OCI-LY1 (cell line): ENCODE results near the gene LINGO1.

Experiments used
- H2AFZ ChIP-seq: fragments of 200-600 bp; sonication (generic), shearing (Covaris generic); 2 replicates; pipeline ENCODE4 v1.6.0; 2014; ENCODE audit warnings: antibody characterized with exemption, mild to moderate bottlenecking, low read length
- H3F3A ChIP-seq: fragments of 200-600 bp; sonication (generic), shearing (Covaris generic); 2 replicates; pipeline ENCODE4 v1.6.0; 2014; ENCODE audit warnings: mild to moderate bottlenecking, antibody characterized with exemption, low read length, moderate library complexity; ENCODE audit not compliant: insufficient read depth
- H3K27ac ChIP-seq: fragments of 200-600 bp; sonication (generic); 2 replicates; pipeline ENCODE4 v1.5.1; 2014; ENCODE audit warnings: low read length, mixed run types, mild to moderate bottlenecking, low read depth; ENCODE audit not compliant: poor library complexity, severe bottlenecking
- H3K27me3 ChIP-seq: fragments of 200-600 bp; sonication (generic); 2 replicates; pipeline ENCODE4 v1.6.0; 2014; ENCODE audit warnings: antibody characterized with exemption, mild to moderate bottlenecking, low read length, moderate library complexity; ENCODE audit not compliant: insufficient read depth
- H3K36me3 ChIP-seq: fragments of 200-600 bp; sonication (generic); 2 replicates; pipeline ENCODE4 v1.6.1; 2014; ENCODE audit warnings: mild to moderate bottlenecking, antibody characterized with exemption, low read length, moderate library complexity, mixed read lengths; ENCODE audit not compliant: insufficient read depth
- H3K4me1 ChIP-seq: fragments of 200-600 bp; sonication (generic); 2 replicates; pipeline ENCODE4 v1.5.1; 2014; ENCODE audit warnings: mild to moderate bottlenecking, low read length, moderate library complexity; ENCODE audit not compliant: insufficient read depth, severe bottlenecking
- H3K4me2 ChIP-seq: fragments of 200-600 bp; sonication (generic), shearing (Covaris generic); 2 replicates; pipeline ENCODE4 v1.6.1; 2014; ENCODE audit warnings: low read length
- H3K4me3 ChIP-seq: fragments of 200-600 bp; sonication (generic); 2 replicates; pipeline ENCODE4 v1.5.1; 2014; ENCODE audit warnings: low read length, low read depth, mild to moderate bottlenecking, mixed read lengths; ENCODE audit not compliant: poor library complexity, severe bottlenecking
- H3K79me2 ChIP-seq: fragments of 200-600 bp; shearing (Covaris generic); 2 replicates; pipeline ENCODE4 v1.6.1; 2016; ENCODE audit warnings: mixed run types, low read length, mixed read lengths; ENCODE audit not compliant: insufficient read depth
- H3K9ac ChIP-seq: fragments of 200-600 bp; sonication (generic), shearing (Covaris generic); 2 replicates; pipeline ENCODE4 v1.6.1; 2014; ENCODE audit warnings: mild to moderate bottlenecking, low read length, mixed read lengths
- H3K9me2 ChIP-seq: fragments of 200-600 bp; sonication (generic), shearing (Covaris generic); 2 replicates; pipeline ENCODE4 v1.6.1; 2014; ENCODE audit warnings: low read depth, mild to moderate bottlenecking, low read length, mixed read lengths
- H3K9me3 ChIP-seq: fragments of 200-600 bp; shearing (Covaris generic); 2 replicates; pipeline ENCODE4 v1.6.1; 2014; ENCODE audit warnings: low read length, mixed read lengths
- H4K20me1 ChIP-seq: fragments of 200-600 bp; sonication (generic), shearing (Covaris generic); 2 replicates; pipeline ENCODE4 v1.6.0; 2016; ENCODE audit warnings: mild to moderate bottlenecking, low read length; ENCODE audit not compliant: insufficient read depth
- EZH2 ChIP-seq: fragments of 200-600 bp; sonication (generic), shearing (Covaris generic); IDR thresholded peaks from 2 replicates; pipeline ENCODE4 v1.8.0; 2017; ENCODE audit warnings: borderline replicate concordance, mixed run types, mild to moderate bottlenecking, antibody characterized with exemption, low read length, moderate library complexity, mixed read lengths
- TF ChIP-seq, protein P1 (sequence below): fragments of 200-600 bp; sonication (generic), shearing (Covaris generic); IDR thresholded peaks from 2 replicates; pipeline ENCODE4 v1.5.1; 2017; ENCODE audit warnings: mild to moderate bottlenecking, antibody characterized with exemption, low read length, moderate library complexity, mixed read lengths

The LINGO1 gene

DNA sequence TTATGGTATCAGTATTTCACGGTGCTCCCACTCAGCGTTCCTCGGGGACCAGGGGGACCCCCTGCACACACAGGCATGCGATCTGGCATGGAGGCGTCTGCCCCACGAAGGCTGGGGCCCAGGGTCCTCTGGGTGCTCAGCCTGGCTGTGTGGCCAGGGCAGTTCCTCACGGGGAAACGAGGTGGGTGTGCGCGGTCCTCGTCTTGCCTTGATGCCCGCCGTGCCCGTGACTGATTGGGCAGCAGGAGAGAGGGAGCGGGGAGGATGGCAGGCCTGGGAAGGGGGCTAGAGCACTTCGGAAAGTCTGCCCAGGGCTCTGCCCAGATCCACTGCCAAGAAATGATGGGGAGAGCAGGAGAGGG, 10.9 kb downstream of the LINGO1 start:
- Histone ChIP-seq H4K20me1 (no peaks in the 10 kb centered on the region), H3K9me3 (no peaks in the 10 kb centered on the region), H3K36me3 (no peaks in the 10 kb centered on the region), H3K79me2 (no peaks in the 10 kb centered on the region), H3K4me1 (no peaks in the 10 kb centered on the region), H3K27me3 (no peaks in the 10 kb centered on the region), H3K4me2 (no peak overlapping the region), H3K9ac (no peak overlapping the region), H3F3A (no peaks in the 10 kb centered on the region), H2AFZ (no peak overlapping the region), H3K27ac (no peak overlapping the region), H3K4me3 (no peak overlapping the region), H3K9me2 (no peaks in the 10 kb centered on the region)
- no peak for TF ChIP-seq EZH2
- TF ChIP-seq, protein P1, sequence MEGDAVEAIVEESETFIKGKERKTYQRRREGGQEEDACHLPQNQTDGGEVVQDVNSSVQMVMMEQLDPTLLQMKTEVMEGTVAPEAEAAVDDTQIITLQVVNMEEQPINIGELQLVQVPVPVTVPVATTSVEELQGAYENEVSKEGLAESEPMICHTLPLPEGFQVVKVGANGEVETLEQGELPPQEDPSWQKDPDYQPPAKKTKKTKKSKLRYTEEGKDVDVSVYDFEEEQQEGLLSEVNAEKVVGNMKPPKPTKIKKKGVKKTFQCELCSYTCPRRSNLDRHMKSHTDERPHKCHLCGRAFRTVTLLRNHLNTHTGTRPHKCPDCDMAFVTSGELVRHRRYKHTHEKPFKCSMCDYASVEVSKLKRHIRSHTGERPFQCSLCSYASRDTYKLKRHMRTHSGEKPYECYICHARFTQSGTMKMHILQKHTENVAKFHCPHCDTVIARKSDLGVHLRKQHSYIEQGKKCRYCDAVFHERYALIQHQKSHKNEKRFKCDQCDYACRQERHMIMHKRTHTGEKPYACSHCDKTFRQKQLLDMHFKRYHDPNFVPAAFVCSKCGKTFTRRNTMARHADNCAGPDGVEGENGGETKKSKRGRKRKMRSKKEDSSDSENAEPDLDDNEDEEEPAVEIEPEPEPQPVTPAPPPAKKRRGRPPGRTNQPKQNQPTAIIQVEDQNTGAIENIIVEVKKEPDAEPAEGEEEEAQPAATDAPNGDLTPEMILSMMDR, result no peak

GRCh38 chr15:77620960-77621647, 11.6 kb downstream of the LINGO1 start:
- no peaks in the 10 kb centered on the region for H3F3A ChIP-seq
- no peak overlapping the region for H2AFZ ChIP-seq
- TF ChIP-seq, protein P1, result no peak
- TF ChIP-seq EZH2, result no peak
- no peak overlapping the region for H3K4me3 ChIP-seq
- H3K4me1 ChIP-seq, result no peaks in the 10 kb centered on the region
- H3K9ac ChIP-seq, result no peak overlapping the region
- no peaks in the 10 kb centered on the region for H3K9me3 ChIP-seq
- H3K27ac ChIP-seq, result no peak overlapping the region
- no peaks in the 10 kb centered on the region for H4K20me1 ChIP-seq
- no peaks in the 10 kb centered on the region for H3K36me3 ChIP-seq
- H3K4me2 ChIP-seq, result no peak overlapping the region
- H3K9me2 ChIP-seq, result no peaks in the 10 kb centered on the region
- no peaks in the 10 kb centered on the region for H3K79me2 ChIP-seq
- H3K27me3 ChIP-seq, result no peaks in the 10 kb centered on the region

- H3K9ac ChIP-seq, result no peak overlapping the region
- no peak overlapping the region for H3K27ac ChIP-seq
- no peak for TF ChIP-seq EZH2
- TF ChIP-seq, protein P1, result no peak
- H3K4me1 ChIP-seq, result no peaks in the 10 kb centered on the region
- no peak overlapping the region for H3K4me2 ChIP-seq
- H2AFZ ChIP-seq, result no peak overlapping the region
- H3K4me3 ChIP-seq, result no peak overlapping the region
- no peaks in the 10 kb centered on the region for H4K20me1 ChIP-seq
- no peaks in the 10 kb centered on the region for H3K36me3 ChIP-seq
- no peaks in the 10 kb centered on the region for H3K9me3 ChIP-seq
- no peaks in the 10 kb centered on the region for H3K9me2 ChIP-seq
- H3K27me3 ChIP-seq, result no peaks in the 10 kb centered on the region
- no peaks in the 10 kb centered on the region for H3K79me2 ChIP-seq
- no peaks in the 10 kb centered on the region for H3F3A ChIP-seq
Measured at GRCh38 chr15:77620297-77620696, 12.4 kb downstream of the LINGO1 start.
